Measurements from ENCODE around the gene D2HGDH.

Gene D2HGDH

DNA sequence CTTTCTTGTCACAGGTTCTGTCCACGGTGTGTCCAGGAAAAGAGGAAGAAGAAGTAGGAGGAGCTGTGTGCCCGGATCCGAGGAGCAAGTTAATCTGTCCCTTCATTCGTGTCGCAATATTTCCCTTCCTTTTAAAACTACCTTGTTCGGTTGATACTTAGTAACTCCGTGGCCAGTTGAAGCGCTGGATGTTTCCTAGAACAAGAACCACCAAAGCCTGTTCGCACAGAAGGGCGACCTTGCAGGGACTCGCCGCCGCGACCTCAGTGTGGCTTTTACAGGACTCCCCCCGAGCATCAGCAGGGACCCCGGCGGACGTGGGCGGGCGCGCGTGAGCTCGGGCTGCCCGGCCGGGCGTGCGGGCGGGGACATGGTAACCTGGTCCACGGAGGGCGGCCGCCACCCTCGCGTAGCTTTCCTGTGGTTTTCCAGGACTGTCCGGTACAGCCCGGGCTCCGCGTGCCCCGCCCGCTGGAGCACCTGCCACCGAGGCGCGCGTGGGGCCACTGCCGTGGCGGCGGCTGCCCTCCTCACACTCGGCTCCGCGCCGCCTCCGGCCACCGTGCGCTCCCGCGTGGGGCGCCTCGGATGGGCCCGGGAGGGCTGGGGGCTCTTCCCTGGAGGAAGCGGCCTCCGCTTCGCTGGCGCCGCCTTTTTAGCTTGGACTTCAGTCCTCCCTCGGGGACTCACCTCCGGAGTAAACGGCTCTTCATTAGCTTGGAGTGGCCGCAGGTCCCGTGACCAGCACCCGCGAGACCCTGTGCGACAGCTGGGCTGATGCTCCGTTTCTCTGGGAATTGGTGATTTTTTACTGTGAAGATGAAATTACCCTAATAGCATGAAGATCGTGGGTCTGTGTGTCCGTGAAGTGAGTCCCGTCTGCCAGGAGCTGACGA, 9.2 kb upstream of the D2HGDH start:
- TF ChIP-seq, protein P1, sequence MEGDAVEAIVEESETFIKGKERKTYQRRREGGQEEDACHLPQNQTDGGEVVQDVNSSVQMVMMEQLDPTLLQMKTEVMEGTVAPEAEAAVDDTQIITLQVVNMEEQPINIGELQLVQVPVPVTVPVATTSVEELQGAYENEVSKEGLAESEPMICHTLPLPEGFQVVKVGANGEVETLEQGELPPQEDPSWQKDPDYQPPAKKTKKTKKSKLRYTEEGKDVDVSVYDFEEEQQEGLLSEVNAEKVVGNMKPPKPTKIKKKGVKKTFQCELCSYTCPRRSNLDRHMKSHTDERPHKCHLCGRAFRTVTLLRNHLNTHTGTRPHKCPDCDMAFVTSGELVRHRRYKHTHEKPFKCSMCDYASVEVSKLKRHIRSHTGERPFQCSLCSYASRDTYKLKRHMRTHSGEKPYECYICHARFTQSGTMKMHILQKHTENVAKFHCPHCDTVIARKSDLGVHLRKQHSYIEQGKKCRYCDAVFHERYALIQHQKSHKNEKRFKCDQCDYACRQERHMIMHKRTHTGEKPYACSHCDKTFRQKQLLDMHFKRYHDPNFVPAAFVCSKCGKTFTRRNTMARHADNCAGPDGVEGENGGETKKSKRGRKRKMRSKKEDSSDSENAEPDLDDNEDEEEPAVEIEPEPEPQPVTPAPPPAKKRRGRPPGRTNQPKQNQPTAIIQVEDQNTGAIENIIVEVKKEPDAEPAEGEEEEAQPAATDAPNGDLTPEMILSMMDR (conservative IDR thresholded peaks at IDR 0.05; ENCODE audit: low read depth, low read length): no peak
- no peak for DNase-seq (ENCODE audit: low read depth)
- no peak overlapping the region for H3K4me3 ChIP-seq (ENCODE audit: low read depth, low read length)

- TF ChIP-seq, protein P1 (conservative IDR thresholded peaks at IDR 0.05; ENCODE audit: low read depth, low read length): no peak
- no peak for DNase-seq (ENCODE audit: low read depth)
- H3K4me3 ChIP-seq (ENCODE audit: low read depth, low read length): no peak overlapping the region
Measured at GRCh38 chr2:241726459-241726858, 8.0 kb upstream of the D2HGDH start.

DNA sequence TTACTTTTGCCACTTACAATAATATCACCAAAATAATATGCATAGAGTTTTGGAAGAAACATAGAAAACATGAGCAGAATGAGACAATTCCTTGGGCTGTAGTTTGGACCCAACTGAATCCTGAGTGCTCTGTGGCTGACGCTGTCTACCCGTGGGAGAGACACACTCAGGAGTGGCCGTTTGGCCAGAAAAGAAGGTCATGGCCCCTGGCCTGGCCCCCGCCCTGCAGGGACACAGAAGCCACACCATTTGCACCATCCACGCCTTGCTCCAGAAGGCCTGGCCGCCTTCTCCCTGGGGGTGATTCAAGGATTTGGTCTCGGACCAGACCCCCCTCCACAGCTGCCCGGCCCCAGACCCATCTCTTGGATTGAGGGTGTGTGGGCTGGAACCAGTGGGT, 6.4 kb upstream of the D2HGDH start:
- DNase-seq (ENCODE audit: low read depth): no peak
- H3K4me3 ChIP-seq (ENCODE audit: low read depth, low read length): no peak overlapping the region
- TF ChIP-seq, protein P1 (conservative IDR thresholded peaks at IDR 0.05; ENCODE audit: low read depth, low read length): no peak

GRCh38 chr2:241728627-241729026, 5.8 kb upstream of the D2HGDH start:
- no peak overlapping the region for H3K4me3 ChIP-seq (ENCODE audit: low read depth, low read length)
- TF ChIP-seq, protein P1 (conservative IDR thresholded peaks at IDR 0.05; ENCODE audit: low read depth, low read length): no peak
- DNase-seq (ENCODE audit: low read depth): no peak

- TF ChIP-seq, protein P1 (conservative IDR thresholded peaks at IDR 0.05; ENCODE audit: low read depth, low read length): no peak
- no peak overlapping the region for H3K4me3 ChIP-seq (ENCODE audit: low read depth, low read length)
- DNase-seq (ENCODE audit: low read depth): no peak
Measured at GRCh38 chr2:241729868-241730267, 4.6 kb upstream of the D2HGDH start.

DNA sequence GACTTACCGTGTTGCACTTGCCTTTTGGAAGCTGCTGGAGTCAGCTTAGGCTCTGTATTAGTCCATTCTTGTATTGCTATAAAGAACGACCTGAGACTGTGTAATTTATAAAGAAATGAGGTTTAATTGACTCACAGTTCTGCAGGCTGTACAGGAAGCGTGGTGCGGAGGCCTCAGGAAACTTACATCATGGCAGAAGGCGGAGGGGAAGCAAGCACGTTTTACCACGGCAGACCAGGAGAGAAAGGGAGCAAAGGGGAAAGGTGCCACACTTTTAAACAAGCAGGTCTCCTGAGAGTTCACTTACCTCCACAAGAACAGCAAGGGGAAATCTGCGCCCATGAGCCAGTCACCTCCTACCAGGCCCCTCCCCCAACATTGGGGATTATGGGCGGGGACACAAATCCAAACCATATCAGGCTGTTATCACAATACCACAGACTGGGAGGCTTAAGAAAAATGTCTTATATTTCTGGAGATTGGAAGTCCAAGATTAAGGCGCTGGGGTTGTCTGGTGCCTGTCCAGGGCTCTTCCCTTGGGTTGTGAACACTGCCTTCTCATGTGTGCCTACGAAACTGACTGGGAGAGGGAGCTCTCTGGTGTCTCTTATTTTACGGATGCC, 3.6 kb upstream of the D2HGDH start:
- no peak overlapping the region for H3K4me3 ChIP-seq (ENCODE audit: low read depth, low read length)
- DNase-seq (ENCODE audit: low read depth): no peak
- TF ChIP-seq, protein P1 (conservative IDR thresholded peaks at IDR 0.05; ENCODE audit: low read depth, low read length): no peak
